Natural killer cell treated with Interleukin-12 subunit alpha and Interleukin-12 subunit beta and Interleukin-15 and Interleukin-18, amount 100 ng/mL, for 72 hours (primary cell): Measurements from ENCODE around the gene UROC1. TPM values are rescaled to one million over a fixed set of nuclear protein-coding genes. Genes with fewer than 3 reads are reported as not detected.

Experiments
- total RNA-seq, 2 donors: library from RNA; stranded (reverse); gene quantifications; one replicate each; pipeline ENCODE4 v1.2.3, GENCODE V29; 2022

The UROC1 gene
- total RNA-seq, 2 donors from 2014 or later = not detected

Other genes starting within 250 kb of the UROC1 start
- under 1 TPM in 1 of 2 donors, not detected in 1; 0.26 TPM for gene KLF15, start 160.4 kb downstream of the UROC1 start, total RNA-seq
- not detected for gene CFAP100, start 122.9 kb downstream of the UROC1 start, total RNA-seq
- gene ZXDC, start 41.9 kb downstream of the UROC1 start, total RNA-seq = 10 to 100 TPM; 34.3 to 49.2 TPM
- under 1 TPM in 1 of 2 donors, not detected in 1; 0.98 TPM for gene CHST13, start 6.4 kb upstream of the UROC1 start, total RNA-seq
- not detected for gene C3orf22, start 41.2 kb upstream of the UROC1 start, total RNA-seq
- gene TXNRD3, start 137.4 kb upstream of the UROC1 start, total RNA-seq = 1 to 10 TPM; 1.2 to 2.1 TPM
- gene CHCHD6, start 186.5 kb upstream of the UROC1 start, total RNA-seq = 10 to 100 TPM in 1 of 2 donors, 1 to 10 TPM in 1; 8.0 to 13.3 TPM